ENCODE results near the gene LRRFIP1. TPM values are rescaled to one million over a fixed set of nuclear protein-coding genes. Genes with fewer than 3 reads are reported as not detected.

Gene LRRFIP1
- total and polyA plus RNA-seq, 2 of the 13 experiments (the other 11 are each of a cell fraction or from before 2014, with no cell fraction given) = 15.9 to 40.5 TPM

DNA sequence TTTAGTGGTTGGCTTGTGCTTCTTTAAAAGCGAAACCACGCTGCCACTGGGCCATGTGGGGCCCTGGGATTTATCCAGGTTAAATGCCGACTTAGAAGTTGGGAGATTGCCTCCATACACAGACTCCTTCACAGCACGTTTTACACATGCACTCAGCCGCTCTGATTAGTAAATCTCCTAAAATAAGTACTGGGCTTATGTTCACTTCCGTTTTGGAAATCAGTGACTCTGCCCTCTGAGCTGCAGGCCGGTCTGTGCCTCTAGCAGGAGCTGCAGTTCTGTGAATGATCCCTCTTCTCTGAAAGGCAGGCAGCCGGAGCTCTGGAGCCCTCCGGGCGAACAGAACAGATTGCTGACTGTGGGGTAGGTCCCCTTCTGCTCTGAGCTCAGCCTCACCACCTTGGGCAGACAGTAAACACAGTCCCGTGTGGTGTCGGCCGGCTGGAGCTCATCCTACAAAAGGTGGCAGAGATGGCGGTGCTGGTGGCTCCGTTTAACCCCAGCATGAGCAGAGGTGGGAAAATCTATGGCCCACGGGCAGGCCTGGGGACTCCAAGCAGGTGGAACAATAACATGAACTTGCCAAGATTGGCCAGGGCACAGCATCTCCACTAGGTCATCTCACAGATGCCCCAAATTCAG lies 27.1 kb upstream of the LRRFIP1 start (continued):
- TF ChIP-seq ETV5 (CRISPR knock-in tag; IDR thresholded peaks at IDR 0.05; ENCODE audit: borderline replicate concordance) = peak; percentile 94
- no peak; the same call in 1 of the 2 replicates for TF ChIP-seq ZNF777 (CRISPR knock-in tag; IDR thresholded peaks at IDR 0.05)
- TF ChIP-seq, protein P1, sequence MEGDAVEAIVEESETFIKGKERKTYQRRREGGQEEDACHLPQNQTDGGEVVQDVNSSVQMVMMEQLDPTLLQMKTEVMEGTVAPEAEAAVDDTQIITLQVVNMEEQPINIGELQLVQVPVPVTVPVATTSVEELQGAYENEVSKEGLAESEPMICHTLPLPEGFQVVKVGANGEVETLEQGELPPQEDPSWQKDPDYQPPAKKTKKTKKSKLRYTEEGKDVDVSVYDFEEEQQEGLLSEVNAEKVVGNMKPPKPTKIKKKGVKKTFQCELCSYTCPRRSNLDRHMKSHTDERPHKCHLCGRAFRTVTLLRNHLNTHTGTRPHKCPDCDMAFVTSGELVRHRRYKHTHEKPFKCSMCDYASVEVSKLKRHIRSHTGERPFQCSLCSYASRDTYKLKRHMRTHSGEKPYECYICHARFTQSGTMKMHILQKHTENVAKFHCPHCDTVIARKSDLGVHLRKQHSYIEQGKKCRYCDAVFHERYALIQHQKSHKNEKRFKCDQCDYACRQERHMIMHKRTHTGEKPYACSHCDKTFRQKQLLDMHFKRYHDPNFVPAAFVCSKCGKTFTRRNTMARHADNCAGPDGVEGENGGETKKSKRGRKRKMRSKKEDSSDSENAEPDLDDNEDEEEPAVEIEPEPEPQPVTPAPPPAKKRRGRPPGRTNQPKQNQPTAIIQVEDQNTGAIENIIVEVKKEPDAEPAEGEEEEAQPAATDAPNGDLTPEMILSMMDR (CRISPR knock-in tag; IDR thresholded peaks at IDR 0.05) = peak; percentile 47
- peak; percentile 67 for TF ChIP-seq HOXA5 (CRISPR knock-in tag; IDR thresholded peaks at IDR 0.05)
- peak; percentile 62; the same call in 1 of the 2 replicates for TF ChIP-seq PPARG (CRISPR knock-in tag; conservative IDR thresholded peaks at IDR 0.05)
- peak; percentile 35; the same call in 1 of the 2 replicates for TF ChIP-seq FOXJ3 (CRISPR knock-in tag; IDR thresholded peaks at IDR 0.05; ENCODE audit: borderline replicate concordance)
- TF ChIP-seq, protein P2, sequence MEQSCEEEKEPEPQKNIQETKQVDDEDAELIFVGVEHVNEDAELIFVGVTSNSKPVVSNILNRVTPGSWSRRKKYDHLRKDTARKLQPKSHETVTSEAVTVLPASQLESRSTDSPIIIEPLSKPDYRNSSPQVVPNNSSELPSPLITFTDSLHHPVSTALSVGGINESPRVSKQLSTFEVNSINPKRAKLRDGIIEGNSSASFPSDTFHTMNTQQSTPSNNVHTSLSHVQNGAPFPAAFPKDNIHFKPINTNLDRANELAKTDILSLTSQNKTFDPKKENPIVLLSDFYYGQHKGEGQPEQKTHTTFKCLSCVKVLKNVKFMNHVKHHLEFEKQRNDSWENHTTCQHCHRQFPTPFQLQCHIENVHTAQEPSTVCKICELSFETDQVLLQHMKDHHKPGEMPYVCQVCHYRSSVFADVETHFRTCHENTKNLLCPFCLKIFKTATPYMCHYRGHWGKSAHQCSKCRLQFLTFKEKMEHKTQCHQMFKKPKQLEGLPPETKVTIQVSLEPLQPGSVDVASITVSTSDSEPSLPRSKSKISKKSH (CRISPR knock-in tag; IDR thresholded peaks at IDR 0.05; ENCODE audit: borderline replicate concordance) = peak; percentile 62; the same call in 1 of the 2 replicates
- TF ChIP-seq POLR2A (IDR thresholded peaks at IDR 0.05; ENCODE audit: insufficient read depth in 1 of 2, low read depth in 2 of 2, low read length in 2 of 2) = peak in 1 of 2 experiments; percentile 48; a peak in 1 of 4 replicates
- TF ChIP-seq CC2D1A (CRISPR knock-in tag; IDR thresholded peaks at IDR 0.05) = 0 out of 2 replicates have a peak, but pooled peaks have one; percentile 46
- no peak; the same call in 1 of the 2 replicates for TF ChIP-seq ISX (CRISPR knock-in tag; conservative IDR thresholded peaks at IDR 0.05)
- TF ChIP-seq NR2F2 (IDR thresholded peaks at IDR 0.05; ENCODE audit: borderline replicate concordance, low read depth) = peak; percentile 19; the same call in 1 of the 2 replicates
- no peak for TF ChIP-seq SKI (IDR thresholded peaks at IDR 0.05; ENCODE audit: partially characterized antibody)
- TF ChIP-seq ZNF136 (CRISPR knock-in tag; IDR thresholded peaks at IDR 0.05; ENCODE audit: low read depth) = no peak; the same call in 1 of the 2 replicates
- TF ChIP-seq, protein P3, sequence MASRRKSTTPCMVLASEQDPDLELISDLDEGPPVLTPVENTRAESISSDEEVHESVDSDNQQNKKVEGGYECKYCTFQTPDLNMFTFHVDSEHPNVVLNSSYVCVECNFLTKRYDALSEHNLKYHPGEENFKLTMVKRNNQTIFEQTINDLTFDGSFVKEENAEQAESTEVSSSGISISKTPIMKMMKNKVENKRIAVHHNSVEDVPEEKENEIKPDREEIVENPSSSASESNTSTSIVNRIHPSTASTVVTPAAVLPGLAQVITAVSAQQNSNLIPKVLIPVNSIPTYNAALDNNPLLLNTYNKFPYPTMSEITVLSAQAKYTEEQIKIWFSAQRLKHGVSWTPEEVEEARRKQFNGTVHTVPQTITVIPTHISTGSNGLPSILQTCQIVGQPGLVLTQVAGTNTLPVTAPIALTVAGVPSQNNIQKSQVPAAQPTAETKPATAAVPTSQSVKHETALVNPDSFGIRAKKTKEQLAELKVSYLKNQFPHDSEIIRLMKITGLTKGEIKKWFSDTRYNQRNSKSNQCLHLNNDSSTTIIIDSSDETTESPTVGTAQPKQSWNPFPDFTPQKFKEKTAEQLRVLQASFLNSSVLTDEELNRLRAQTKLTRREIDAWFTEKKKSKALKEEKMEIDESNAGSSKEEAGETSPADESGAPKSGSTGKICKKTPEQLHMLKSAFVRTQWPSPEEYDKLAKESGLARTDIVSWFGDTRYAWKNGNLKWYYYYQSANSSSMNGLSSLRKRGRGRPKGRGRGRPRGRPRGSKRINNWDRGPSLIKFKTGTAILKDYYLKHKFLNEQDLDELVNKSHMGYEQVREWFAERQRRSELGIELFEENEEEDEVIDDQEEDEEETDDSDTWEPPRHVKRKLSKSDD (CRISPR knock-in tag; IDR thresholded peaks at IDR 0.05; ENCODE audit: low read depth) = 0 out of 2 replicates have a peak, but pooled peaks have one; percentile 25
- TF ChIP-seq, protein P4, sequence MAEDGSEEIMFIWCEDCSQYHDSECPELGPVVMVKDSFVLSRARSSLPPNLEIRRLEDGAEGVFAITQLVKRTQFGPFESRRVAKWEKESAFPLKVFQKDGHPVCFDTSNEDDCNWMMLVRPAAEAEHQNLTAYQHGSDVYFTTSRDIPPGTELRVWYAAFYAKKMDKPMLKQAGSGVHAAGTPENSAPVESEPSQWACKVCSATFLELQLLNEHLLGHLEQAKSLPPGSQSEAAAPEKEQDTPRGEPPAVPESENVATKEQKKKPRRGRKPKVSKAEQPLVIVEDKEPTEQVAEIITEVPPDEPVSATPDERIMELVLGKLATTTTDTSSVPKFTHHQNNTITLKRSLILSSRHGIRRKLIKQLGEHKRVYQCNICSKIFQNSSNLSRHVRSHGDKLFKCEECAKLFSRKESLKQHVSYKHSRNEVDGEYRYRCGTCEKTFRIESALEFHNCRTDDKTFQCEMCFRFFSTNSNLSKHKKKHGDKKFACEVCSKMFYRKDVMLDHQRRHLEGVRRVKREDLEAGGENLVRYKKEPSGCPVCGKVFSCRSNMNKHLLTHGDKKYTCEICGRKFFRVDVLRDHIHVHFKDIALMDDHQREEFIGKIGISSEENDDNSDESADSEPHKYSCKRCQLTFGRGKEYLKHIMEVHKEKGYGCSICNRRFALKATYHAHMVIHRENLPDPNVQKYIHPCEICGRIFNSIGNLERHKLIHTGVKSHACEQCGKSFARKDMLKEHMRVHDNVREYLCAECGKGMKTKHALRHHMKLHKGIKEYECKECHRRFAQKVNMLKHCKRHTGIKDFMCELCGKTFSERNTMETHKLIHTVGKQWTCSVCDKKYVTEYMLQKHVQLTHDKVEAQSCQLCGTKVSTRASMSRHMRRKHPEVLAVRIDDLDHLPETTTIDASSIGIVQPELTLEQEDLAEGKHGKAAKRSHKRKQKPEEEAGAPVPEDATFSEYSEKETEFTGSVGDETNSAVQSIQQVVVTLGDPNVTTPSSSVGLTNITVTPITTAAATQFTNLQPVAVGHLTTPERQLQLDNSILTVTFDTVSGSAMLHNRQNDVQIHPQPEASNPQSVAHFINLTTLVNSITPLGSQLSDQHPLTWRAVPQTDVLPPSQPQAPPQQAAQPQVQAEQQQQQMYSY (CRISPR knock-in tag; IDR thresholded peaks at IDR 0.05) = 0 out of 2 replicates have a peak, but pooled peaks have one; percentile 42
- TF ChIP-seq ZNF263 (CRISPR knock-in tag; IDR thresholded peaks at IDR 0.05) = peak; percentile 33; the same call in 1 of the 2 replicates

Data from HepG2 (cell line).